OCI-LY3 (cell line): Measurements from ENCODE around the gene GLYATL3.

Experiments used
- H2AFZ ChIP-seq: fragments of 200-600, 300-600 bp; shearing (Covaris generic); 2 replicates; pipeline ENCODE4 v1.6.0; 2014; ENCODE audit warnings: antibody characterized with exemption, low read depth, low read length
- H3K27ac ChIP-seq: fragments of 200-600, 300-600 bp; sonication (generic); 2 replicates; pipeline ENCODE4 v1.5.1; 2014; ENCODE audit warnings: mild to moderate bottlenecking, low read length, moderate library complexity, mixed read lengths
- H3K27me3 ChIP-seq: fragments of 200-600, 300-600 bp; sonication (generic); 2 replicates; pipeline ENCODE4 v1.6.1; 2014; ENCODE audit warnings: low read depth, low read length, mixed read lengths
- H3K36me3 ChIP-seq: fragments of 200-600, 300-600 bp; sonication (generic); replicated peaks from 2 replicates; pipeline ENCODE3; 2014; ENCODE audit warnings: low read depth, low read length, mixed read lengths
- H3K4me1 ChIP-seq: fragments of 300-600, 200-600 bp; sonication (generic); 2 replicates; pipeline ENCODE4 v1.6.1; 2014; ENCODE audit warnings: low read length, mixed read lengths
- H3K4me2 ChIP-seq: fragments of 200-600, 300-600 bp; sonication (generic); 2 replicates; pipeline ENCODE4 v1.6.1; 2014; ENCODE audit warnings: low read length, mixed read lengths
- H3K4me3 ChIP-seq: fragments of 300-600, 200-600 bp; sonication (generic); 2 replicates; pipeline ENCODE4 v1.5.1; 2014; ENCODE audit warnings: antibody characterized with exemption, mild to moderate bottlenecking, low read length, moderate library complexity
- H3K79me2 ChIP-seq: fragments of 300-600, 200-600 bp; shearing (Covaris generic); 2 replicates; pipeline ENCODE4 v1.6.1; 2014; ENCODE audit warnings: mild to moderate bottlenecking, low read length, mixed read lengths
- H3K9ac ChIP-seq: fragments of 300-600, 200-600 bp; shearing (Covaris generic); 2 replicates; pipeline ENCODE4 v1.6.0; 2014; ENCODE audit warnings: mild to moderate bottlenecking, low read length, moderate library complexity
- H3K9me3 ChIP-seq: fragments of 200-600, 300-600 bp; shearing (Covaris generic); 2 replicates; pipeline ENCODE4 v1.6.1; 2014; ENCODE audit warnings: low read length, mixed read lengths; ENCODE audit not compliant: insufficient read depth
- H4K20me1 ChIP-seq: fragments of 200-600, 300-600 bp; sonication (generic); 2 replicates; pipeline ENCODE4 v1.6.1; 2016; ENCODE audit warnings: low read length, mixed read lengths; ENCODE audit not compliant: insufficient read depth
- EZH2phosphoT487 ChIP-seq: fragments of 200-600 bp; shearing (Covaris generic); IDR thresholded peaks from 2 replicates; pipeline ENCODE4 v1.6.1; 2018; ENCODE audit warnings: antibody characterized with exemption, mixed run types, low read depth
- TF ChIP-seq, protein P1 (sequence below): fragments of 200-600, 300-600 bp; sonication (generic); IDR thresholded peaks from 2 replicates; pipeline ENCODE4 v1.5.1; 2014; ENCODE audit warnings: antibody characterized with exemption, low read length, low read depth

Gene GLYATL3

GRCh38 chr6:49506569-49507111 lies 6.9 kb downstream of the GLYATL3 start:
- Histone ChIP-seq H3K4me2 (no peak overlapping the region), H3K27me3 (no peaks in the 10 kb centered on the region), H3K4me1 (no peaks in the 10 kb centered on the region), H3K9ac (no peak overlapping the region), H3K79me2 (no peaks in the 10 kb centered on the region), H3K27ac (no peak overlapping the region), H2AFZ (no peak overlapping the region), H3K4me3 (no peak overlapping the region), H4K20me1 (no peaks in the 10 kb centered on the region), H3K36me3 (no peaks in the 10 kb centered on the region), H3K9me3 (no peaks in the 10 kb centered on the region)
- no peak for TF ChIP-seq EZH2phosphoT487
- TF ChIP-seq, protein P1, sequence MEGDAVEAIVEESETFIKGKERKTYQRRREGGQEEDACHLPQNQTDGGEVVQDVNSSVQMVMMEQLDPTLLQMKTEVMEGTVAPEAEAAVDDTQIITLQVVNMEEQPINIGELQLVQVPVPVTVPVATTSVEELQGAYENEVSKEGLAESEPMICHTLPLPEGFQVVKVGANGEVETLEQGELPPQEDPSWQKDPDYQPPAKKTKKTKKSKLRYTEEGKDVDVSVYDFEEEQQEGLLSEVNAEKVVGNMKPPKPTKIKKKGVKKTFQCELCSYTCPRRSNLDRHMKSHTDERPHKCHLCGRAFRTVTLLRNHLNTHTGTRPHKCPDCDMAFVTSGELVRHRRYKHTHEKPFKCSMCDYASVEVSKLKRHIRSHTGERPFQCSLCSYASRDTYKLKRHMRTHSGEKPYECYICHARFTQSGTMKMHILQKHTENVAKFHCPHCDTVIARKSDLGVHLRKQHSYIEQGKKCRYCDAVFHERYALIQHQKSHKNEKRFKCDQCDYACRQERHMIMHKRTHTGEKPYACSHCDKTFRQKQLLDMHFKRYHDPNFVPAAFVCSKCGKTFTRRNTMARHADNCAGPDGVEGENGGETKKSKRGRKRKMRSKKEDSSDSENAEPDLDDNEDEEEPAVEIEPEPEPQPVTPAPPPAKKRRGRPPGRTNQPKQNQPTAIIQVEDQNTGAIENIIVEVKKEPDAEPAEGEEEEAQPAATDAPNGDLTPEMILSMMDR = no peak

DNA sequence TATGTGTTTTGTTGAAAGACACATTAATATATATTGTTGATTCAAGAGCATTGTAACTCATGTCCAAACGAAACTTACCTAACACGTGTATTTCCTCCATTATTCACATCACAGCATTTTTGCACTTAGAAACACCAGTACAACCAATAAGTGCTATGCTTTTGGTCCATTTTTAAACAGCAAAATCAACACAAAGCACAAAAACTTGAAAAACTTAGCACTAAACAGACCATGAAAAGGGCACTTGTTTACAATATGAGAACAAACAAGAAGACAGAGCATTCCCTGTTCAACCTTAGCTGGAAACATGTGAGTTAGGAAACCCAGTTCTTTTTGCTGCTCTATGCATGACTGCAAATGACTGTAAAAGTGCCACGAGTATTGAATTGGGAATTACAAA lies 9.6 kb downstream of the GLYATL3 start:
- Histone ChIP-seq H3K4me1 (no peaks in the 10 kb centered on the region), H3K4me3 (no peak overlapping the region), H3K9me3 (no peaks in the 10 kb centered on the region), H2AFZ (no peak overlapping the region), H3K4me2 (no peak overlapping the region), H3K79me2 (no peaks in the 10 kb centered on the region), H3K27me3 (no peaks in the 10 kb centered on the region), H4K20me1 (no peaks in the 10 kb centered on the region), H3K27ac (no peak overlapping the region), H3K36me3 (no peaks in the 10 kb centered on the region), H3K9ac (no peak overlapping the region)
- TF ChIP-seq, protein P1 = no peak
- no peak for TF ChIP-seq EZH2phosphoT487

- Histone ChIP-seq H3K79me2 (no peaks in the 10 kb centered on the region), H3K4me1 (no peaks in the 10 kb centered on the region), H3K36me3 (no peaks in the 10 kb centered on the region), H4K20me1 (no peaks in the 10 kb centered on the region), H3K27me3 (no peaks in the 10 kb centered on the region), H3K4me3 (no peak overlapping the region), H3K27ac (no peak overlapping the region), H3K9me3 (no peaks in the 10 kb centered on the region), H3K4me2 (no peak overlapping the region), H3K9ac (no peak overlapping the region), H2AFZ (no peak overlapping the region)
- no peak for TF ChIP-seq EZH2phosphoT487
- TF ChIP-seq, protein P1 = no peak
These were observed 13.6 kb downstream of the GLYATL3 start for GRCh38 chr6:49513153-49513989.

GRCh38 chr6:49514571-49515484 lies 15.1 kb downstream of the GLYATL3 start:
- H3K4me3 ChIP-seq = no peak overlapping the region
- H3K4me2 ChIP-seq = no peak overlapping the region
- H2AFZ ChIP-seq = no peak overlapping the region
- no peaks in the 10 kb centered on the region for H3K36me3 ChIP-seq
- H3K9ac ChIP-seq = no peak overlapping the region
- TF ChIP-seq, protein P1 = no peak
- TF ChIP-seq EZH2phosphoT487 = no peak
- H3K27ac ChIP-seq = no peak overlapping the region
- H4K20me1 ChIP-seq = no peaks in the 10 kb centered on the region
- H3K79me2 ChIP-seq = no peaks in the 10 kb centered on the region
- peaks cover 7% of the 10 kb centered on the region for H3K4me1 ChIP-seq
- H3K27me3 ChIP-seq = no peaks in the 10 kb centered on the region
- no peaks in the 10 kb centered on the region for H3K9me3 ChIP-seq
